Keratinocyte (primary cell): Measurements from ENCODE around the gene ME2.

Experiments used
- CTCF ChIP-seq, 3 experiments: IDR thresholded peaks in 1 of 3; conservative IDR thresholded peaks in 1 of 3; optimal IDR thresholded peaks in 1 of 3; 2 replicates in 2 of 3; 3 replicates in 1 of 3; pipeline versions ENCODE3 to v1.5.1; 2011; ENCODE audit warnings: low read length in 3 of 3, mild to moderate bottlenecking in 3 of 3, moderate library complexity in 2 of 3, control low read depth in 1 of 3, inconsistent platforms in 1 of 3; ENCODE audit not compliant: insufficient read depth in 2 of 3; ENCODE audit errors: extremely low read depth in 1 of 3
- EZH2 ChIP-seq: IDR thresholded peaks from one replicate; pipeline ENCODE4 v1.6.1; 2012; ENCODE audit warnings: inconsistent platforms, mild to moderate bottlenecking, low read length, moderate library complexity

DNA sequence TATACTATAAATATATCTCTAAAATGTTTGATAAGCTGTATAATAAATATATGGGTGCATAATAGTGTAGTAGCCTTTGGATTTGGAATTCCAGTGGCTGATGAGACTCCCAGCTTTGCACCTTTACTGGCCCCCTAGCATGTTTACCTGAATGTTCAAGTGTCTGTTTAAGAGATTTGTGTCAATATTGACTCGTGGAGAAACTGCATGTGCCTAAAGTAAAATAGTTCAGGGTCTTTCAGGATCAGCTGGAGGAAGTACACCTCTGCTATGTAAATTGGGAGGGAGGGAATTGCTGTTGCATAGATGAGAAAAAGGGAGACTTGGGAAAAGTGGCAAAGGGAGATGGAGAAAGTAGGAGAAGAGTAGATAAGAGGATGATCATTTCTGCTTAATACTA, 23.9 kb downstream of the ME2 start:
- no peak for TF ChIP-seq CTCF (optimal IDR thresholded peaks at IDR 0.05 in 1 of 3, IDR thresholded peaks at IDR 0.05 in 1 of 3, conservative IDR thresholded peaks at IDR 0.05 in 1 of 3; ENCODE audit: extremely low read depth in 1 of 3, insufficient read depth in 2 of 3, low read length in 3 of 3)
- no peak for TF ChIP-seq EZH2
